Thyroid gland (tissue), 4 donors: ENCODE measurements around the gene KPNA3. TPM values are rescaled to one million over a fixed set of nuclear protein-coding genes. Genes with fewer than 3 reads are reported as not detected.

ENCODE experiments used
- DNase-seq, 2 donors: peaks; one replicate each; pipeline ENCODE4 v3.0.0-alpha.2; 2019
- H3K27ac ChIP-seq, 3 donors: fragments of 200-600 bp; sonication (generic); 1 replicate in 2 of 3; 2 replicates in 1 of 3; pipeline ENCODE4 v1.5.1; 2016 to 2019; ENCODE audit warnings: mild to moderate bottlenecking in 1 of 3, moderate library complexity in 1 of 3
- H3K27me3 ChIP-seq: fragments of 200-600 bp; sonication (generic); one replicate; pipeline ENCODE4 v1.5.1; 2019
- H3K36me3 ChIP-seq, 2 donors: fragments of 200-600 bp; sonication (generic); one replicate each; pipeline ENCODE4 v1.5.1; 2016 to 2019
- H3K4me1 ChIP-seq, 2 donors: fragments of 200-600 bp; sonication (generic); one replicate each; pipeline ENCODE4 v1.5.1; 2017 to 2019
- H3K4me3 ChIP-seq, 3 donors: fragments of 200-600 bp; sonication (generic); replicated peaks in 1 of 3; 1 replicate in 2 of 3; 2 replicates in 1 of 3; pipeline ENCODE4 v1.5.1; 2016; ENCODE audit warnings: mild to moderate bottlenecking in 1 of 3
- H3K9me3 ChIP-seq: fragments of 200-600 bp; sonication (generic); one replicate; pipeline ENCODE4 v1.5.1; 2017
- CTCF ChIP-seq, 6 experiments: fragments of 200-600 bp in 3 of 6; fragments of 450-650 bp in 3 of 6; sonication (generic) in 3 of 6; IDR thresholded peaks; one replicate each; pipeline ENCODE4 v1.5.1; 2016 to 2019; ENCODE audit warnings: antibody characterized with exemption in 6 of 6, mild to moderate bottlenecking in 2 of 6, inconsistent platforms in 1 of 6, moderate library complexity in 1 of 6
- POLR2A ChIP-seq, 2 donors: fragments of 450-650 bp; IDR thresholded peaks; one replicate each; pipeline ENCODE4 v1.6.1; 2017; ENCODE audit warnings: antibody characterized with exemption in 2 of 2, mild to moderate bottlenecking in 2 of 2, moderate library complexity in 1 of 2
- WGBS, 2 donors: methylation state at CpG; one replicate each; pipeline ENCODE4 v1.1.5; 2017; 5-methylcytosine and 5-hydroxymethylcytosine counted together
- intact Hi-C: fragments of 100-400 bp; cut with DNase I; formaldehyde crosslinking; loops from one replicate; pipeline ENCODE4 v1.15.1; 2023
- total RNA-seq, 4 donors: library from RNA; depleted of rRNA; stranded (reverse); fragments of >200 nt; gene quantifications; one replicate each; pipeline ENCODE4 v1.2.3, GENCODE V29; 2016

Gene KPNA3
- total RNA-seq, 4 donors from 2014 or later, result 29.5 to 34.6 (median 32.1) TPM

- Histone ChIP-seq H3K27me3 (no peaks in the 10 kb centered on the region), H3K27ac (no peak overlapping the region), H3K4me3 (no peak overlapping the region), H3K36me3 (no peaks in the 10 kb centered on the region), H3K9me3 (no peaks in the 10 kb centered on the region), H3K4me1 (peaks cover 0 to 7% of the 10 kb centered on the region in 2 donors)
- DNase-seq, result peak; percentile 42 to 45
- intact Hi-C loops, result no loop called here
- TF ChIP-seq POLR2A (IDR thresholded peaks at IDR 0.05), result no peak
- TF ChIP-seq CTCF (IDR thresholded peaks at IDR 0.05), result peak in 4 of 6 experiments; percentile 12 to 38 (median 24)
- 68 to 72% methylated on average over 3 of the region's 3 CpGs for WGBS, 2 donors
Measured at GRCh38 chr13:49679246-49679645, 113.2 kb downstream of the KPNA3 start.

GRCh38 chr13:49678191-49678914, 114.1 kb downstream of the KPNA3 start:
- WGBS, 2 donors, result 96% methylated on average over 41 to 44 of the region's 48 CpGs
- intact Hi-C loops, result no loop called here
- no peak for TF ChIP-seq POLR2A (IDR thresholded peaks at IDR 0.05)
- no peak for TF ChIP-seq CTCF (IDR thresholded peaks at IDR 0.05)
- Histone ChIP-seq H3K4me1 (peaks cover 0 to 7% of the 10 kb centered on the region in 2 donors), H3K27ac (no peak overlapping the region), H3K9me3 (no peaks in the 10 kb centered on the region), H3K4me3 (no peak overlapping the region), H3K36me3 (no peaks in the 10 kb centered on the region), H3K27me3 (no peaks in the 10 kb centered on the region)
- no peak for DNase-seq

- H3K4me1 ChIP-seq, result peaks cover 0 to 5% of the 10 kb centered on the region in 2 donors
- intact Hi-C loops, result no loop called here
- 97 to 98% methylated on average over 6 of the region's 6 CpGs for WGBS, 2 donors
- TF ChIP-seq POLR2A (IDR thresholded peaks at IDR 0.05), result no peak
- TF ChIP-seq CTCF (IDR thresholded peaks at IDR 0.05), result no peak
- no peak overlapping the region for H3K27ac ChIP-seq
- H3K4me3 ChIP-seq, result no peak overlapping the region
- DNase-seq, result no peak
- H3K27me3 ChIP-seq, result no peaks in the 10 kb centered on the region
- H3K36me3 ChIP-seq, result no peaks in the 10 kb centered on the region
- no peaks in the 10 kb centered on the region for H3K9me3 ChIP-seq
Measured at GRCh38 chr13:49676581-49677298, 115.7 kb downstream of the KPNA3 start.

- intact Hi-C loops, result no loop called here
Measured at GRCh38 chr13:49670828-49671227, 121.7 kb downstream of the KPNA3 start.

More at GRCh38 chr13:49670828-49671227, 121.7 kb downstream of the KPNA3 start:
- no peak overlapping the region for H3K4me3 ChIP-seq
- 86 to 95% methylated on average over 5 of the region's 5 CpGs for WGBS, 2 donors
- no peaks in the 10 kb centered on the region for H3K27me3 ChIP-seq
- no peak for DNase-seq
- no peaks in the 10 kb centered on the region for H3K9me3 ChIP-seq
- no peak overlapping the region for H3K27ac ChIP-seq
- peaks cover 0 to 5% of the 10 kb centered on the region in 2 donors for H3K36me3 ChIP-seq
- no peaks in the 10 kb centered on the region for H3K4me1 ChIP-seq
- no peak for TF ChIP-seq POLR2A (IDR thresholded peaks at IDR 0.05)
- no peak for TF ChIP-seq CTCF (IDR thresholded peaks at IDR 0.05)
